Activated CD8-positive, alpha-beta T cell treated with anti-CD3 and anti-CD28 coated beads, Interleukin-2, amount 10 ng/mL, durations not matched to agents 7 days and 5 days (primary cell): ENCODE results near the gene HSD17B8. TPM values are rescaled to one million over a fixed set of nuclear protein-coding genes. Genes with fewer than 3 reads are reported as not detected.

Experiments used
- ATAC-seq: fragments of 150-1000 bp; cut with Tn5 transposase; one replicate; pipeline ENCODE4 v1.10.0; 2021; ENCODE audit warnings: moderate library complexity
- CTCF ChIA-PET: fragments of 350-600 bp; sonication (Branson Sonifier 250); formaldehyde crosslinking; loops from one replicate; lab custom pipeline; 2021; ENCODE audit warnings: antibody characterized with exemption; lab: Charles Lee
- POLR2A ChIA-PET: fragments of 350-600 bp; sonication (Branson Sonifier 250); formaldehyde crosslinking; loops from one replicate; lab custom pipeline; 2021; ENCODE audit warnings: antibody characterized with exemption; lab: Charles Lee
- DNase-seq: peaks from one replicate; pipeline ENCODE4 v3.0.0-alpha.2; 2020
- H3K27ac Mint-ChIP-seq: one replicate; pipeline ENCODE4 v1.8.0; 2021; ENCODE audit warnings: mild to moderate bottlenecking, mixed read lengths
- H3K27me3 Mint-ChIP-seq: one replicate; pipeline ENCODE4 v1.8.0; 2021; ENCODE audit warnings: low read depth, mixed read lengths
- H3K36me3 Mint-ChIP-seq: one replicate; pipeline ENCODE4 v1.8.0; 2021; ENCODE audit warnings: low read depth, mixed read lengths
- H3K4me1 Mint-ChIP-seq: one replicate; pipeline ENCODE4 v1.8.0; 2021; ENCODE audit warnings: low read depth, mixed read lengths
- H3K4me3 Mint-ChIP-seq: one replicate; pipeline ENCODE4 v1.8.0; 2021; ENCODE audit warnings: mild to moderate bottlenecking, mixed read lengths
- H3K9me3 Mint-ChIP-seq: one replicate; pipeline ENCODE4 v1.8.0; 2022; ENCODE audit warnings: mixed read lengths; ENCODE audit not compliant: insufficient read depth
- total RNA-seq, 2 experiments: library from RNA; stranded (reverse); gene quantifications; one replicate each; pipeline ENCODE4 v1.2.3, GENCODE V29; 2021

The HSD17B8 gene
- total RNA-seq, 2 experiments from 2014 or later = 13.9 to 14.1 TPM

DNA sequence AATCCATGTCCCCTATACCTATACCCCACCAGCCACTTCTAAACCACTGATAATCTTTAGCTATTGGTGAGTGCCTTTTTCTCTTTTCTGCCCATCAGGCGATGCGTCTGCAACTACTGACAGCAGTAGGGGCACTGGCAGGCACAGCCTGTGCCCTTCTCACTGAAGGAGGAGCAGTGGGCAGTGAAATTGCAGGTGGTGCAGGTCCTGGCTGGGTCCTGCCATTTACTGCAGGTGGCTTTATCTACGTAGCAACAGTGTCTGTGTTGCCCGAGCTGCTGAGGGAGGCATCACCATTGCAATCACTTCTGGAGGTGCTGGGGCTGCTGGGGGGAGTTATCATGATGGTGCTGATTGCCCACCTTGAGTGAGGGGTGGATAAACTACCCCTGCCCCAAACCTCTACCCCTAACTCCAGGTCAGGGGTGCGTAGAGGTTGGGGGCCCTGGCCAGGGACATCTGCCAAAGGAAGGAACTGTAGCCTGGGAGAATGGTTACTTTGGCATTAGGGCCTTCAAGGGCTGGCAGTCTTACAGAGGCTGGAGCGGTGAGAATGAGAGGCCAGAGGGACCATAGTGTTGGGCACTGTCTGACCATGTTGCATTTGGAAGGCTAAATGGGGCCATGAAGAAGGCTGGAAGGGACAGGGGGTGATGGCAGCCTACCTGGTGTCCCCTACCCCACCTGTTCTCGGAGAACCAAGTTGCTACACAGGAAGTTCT lies 851 bp upstream of the HSD17B8 start:
- Mint-ChIP-seq H3K9me3 (no peaks in the 10 kb centered on the region), H3K27ac (peak overlapping the region; percentile 92), H3K4me3 (peak overlapping the region; percentile 91), H3K36me3 (peaks cover 37% of the 10 kb centered on the region), H3K4me1 (peaks cover 69% of the 10 kb centered on the region), H3K27me3 (no peaks in the 10 kb centered on the region)
- ChIA-PET CTCF (interaction anchor here (1.2 to 1.5 kb wide), 2 partner anchors 45 to 68 kb away, joined by 3 to 6 read pairs; partner anchors contain the start of genes RPS18 and VPS52), POLR2A (no interaction called here)
- DNase-seq (no peak), ATAC-seq (no peak)

DNA sequence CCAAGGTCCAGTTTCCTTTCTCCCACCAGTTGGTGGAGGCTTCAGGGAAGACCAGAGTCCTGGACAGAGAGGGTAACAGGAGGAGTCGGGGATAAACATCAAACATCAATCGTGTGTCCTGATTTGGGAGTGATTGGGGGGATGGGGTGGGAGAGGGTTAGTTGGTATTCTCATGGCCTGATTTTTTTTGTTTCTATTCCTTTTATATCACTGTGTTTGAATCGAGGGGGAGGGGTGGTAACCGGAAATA lies 365 bp upstream of the HSD17B8 start:
- Mint-ChIP-seq H3K27me3 (no peaks in the 10 kb centered on the region), H3K36me3 (peaks cover 37% of the 10 kb centered on the region), H3K4me1 (peaks cover 69% of the 10 kb centered on the region), H3K9me3 (no peaks in the 10 kb centered on the region), H3K4me3 (peak overlapping the region; percentile 91), H3K27ac (peak overlapping the region; percentile 92)
- ChIA-PET POLR2A (interaction anchor here (1.0 to 2.4 kb wide), 2 partner anchors 9 to 45 kb away, joined by 3 to 12 read pairs; no protein-coding TSS in a partner anchor), CTCF (interaction anchor here (2.4 kb wide), 2 partner anchors 42 to 45 kb away, joined by 9 to 28 read pairs; no protein-coding TSS in a partner anchor)
- DNase-seq (no peak), ATAC-seq (no peak)

DNA sequence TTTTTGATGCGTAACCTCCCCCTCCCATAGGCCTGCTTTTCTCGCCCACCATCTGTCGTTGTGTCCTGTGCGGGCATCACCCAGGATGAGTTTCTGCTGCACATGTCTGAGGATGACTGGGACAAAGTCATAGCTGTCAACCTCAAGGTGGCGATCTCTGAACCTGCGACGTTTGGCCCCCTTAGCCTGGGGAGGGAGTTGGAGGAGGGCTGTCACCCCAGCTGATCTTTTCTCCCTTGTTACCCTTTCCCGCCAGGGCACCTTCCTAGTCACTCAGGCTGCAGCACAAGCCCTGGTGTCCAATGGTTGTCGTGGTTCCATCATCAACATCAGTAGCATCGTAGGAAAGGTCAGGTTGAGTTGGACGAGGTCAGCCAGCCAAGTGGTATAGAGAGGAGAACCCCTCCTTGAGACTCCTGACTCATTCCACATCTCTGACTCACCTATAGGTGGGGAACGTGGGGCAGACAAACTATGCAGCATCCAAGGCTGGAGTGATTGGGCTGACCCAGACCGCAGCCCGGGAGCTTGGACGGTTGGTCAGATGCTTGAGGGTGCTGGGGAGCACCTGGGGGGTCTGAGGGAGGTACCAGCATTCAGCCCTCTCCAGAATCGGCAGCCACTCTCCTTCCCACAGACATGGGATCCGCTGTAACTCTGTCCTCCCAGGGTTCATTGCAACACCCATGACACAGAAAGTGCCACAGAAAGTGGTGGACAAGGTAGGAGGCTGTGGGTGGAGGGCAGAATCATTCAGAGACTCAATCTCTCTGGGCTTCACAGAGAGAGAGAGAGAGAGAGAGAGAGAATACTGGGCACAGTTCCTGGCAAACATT lies 954 bp downstream of the HSD17B8 start:
- DNase-seq = peak; percentile 51
- ChIA-PET CTCF (interaction anchor here (0.5 to 2.4 kb wide), 4 partner anchors 10 to 47 kb away, joined by 3 to 28 read pairs (median 6); no protein-coding TSS in a partner anchor), POLR2A (interaction anchor here (0.9 to 2.4 kb wide), 3 partner anchors 44 to 233 kb away, joined by 3 to 12 read pairs (median 9); partner anchors contain the start of genes RPS18 and VPS52)
- peak overlapping the region; percentile 92 for H3K27ac Mint-ChIP-seq
- peaks cover 47% of the 10 kb centered on the region for H3K36me3 Mint-ChIP-seq
- H3K9me3 Mint-ChIP-seq = no peaks in the 10 kb centered on the region
- peak overlapping the region; percentile 91 for H3K4me3 Mint-ChIP-seq
- H3K27me3 Mint-ChIP-seq = no peaks in the 10 kb centered on the region
- peaks cover 72% of the 10 kb centered on the region for H3K4me1 Mint-ChIP-seq
- ATAC-seq = no peak

DNA sequence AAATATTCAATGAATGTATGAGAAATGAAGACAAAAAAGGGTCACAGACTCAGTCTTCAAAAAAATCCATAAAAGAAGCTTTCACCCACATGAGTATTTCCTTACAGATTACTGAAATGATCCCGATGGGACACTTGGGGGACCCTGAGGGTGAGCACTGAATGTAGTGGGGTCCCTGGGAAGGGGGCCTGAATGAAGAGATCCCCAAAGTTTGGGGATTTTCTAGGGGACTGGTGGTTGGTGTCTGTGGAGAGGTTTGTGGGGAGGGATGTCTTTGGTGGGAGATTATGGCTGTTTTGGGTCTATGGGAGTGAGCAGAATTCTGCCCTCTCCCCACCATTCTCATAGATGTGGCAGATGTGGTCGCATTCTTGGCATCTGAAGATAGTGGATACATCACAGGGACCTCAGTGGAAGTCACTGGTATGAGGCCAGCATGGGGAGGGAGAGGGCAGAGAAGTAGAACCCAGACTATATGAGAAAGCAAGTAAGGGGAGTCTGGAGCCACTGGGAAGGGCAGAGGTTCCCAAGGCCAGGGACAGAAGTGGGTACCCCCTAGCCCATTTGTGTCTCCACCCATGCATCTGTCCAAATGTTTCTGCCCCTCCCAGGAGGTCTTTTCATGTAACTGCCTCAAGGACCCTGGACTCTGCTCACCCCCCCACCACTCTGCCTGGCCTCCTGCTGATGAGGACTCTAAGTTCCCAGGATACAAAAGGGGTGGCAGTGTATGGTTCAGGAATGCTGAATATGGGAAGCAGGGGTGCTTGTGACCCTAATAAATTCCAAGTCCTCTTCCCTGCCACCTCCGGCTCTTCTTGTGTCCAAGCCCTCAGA lies 1.8 kb downstream of the HSD17B8 start:
- ATAC-seq (no peak), DNase-seq (no peak)
- POLR2A ChIA-PET = interaction anchor here (2.4 kb wide), 1 partner anchor 43 kb away, joined by 12 read pairs; no protein-coding TSS in a partner anchor
- peaks cover 72% of the 10 kb centered on the region for H3K4me1 Mint-ChIP-seq
- CTCF ChIA-PET = interaction anchor here (2.4 kb wide), 2 partner anchors 40 to 42 kb away, joined by 9 to 28 read pairs; no protein-coding TSS in a partner anchor
- H3K4me3 Mint-ChIP-seq = peak overlapping the region; percentile 91
- H3K9me3 Mint-ChIP-seq = no peaks in the 10 kb centered on the region
- H3K27me3 Mint-ChIP-seq = no peaks in the 10 kb centered on the region
- H3K36me3 Mint-ChIP-seq = peaks cover 46% of the 10 kb centered on the region
- H3K27ac Mint-ChIP-seq = peak overlapping the region; percentile 92

DNA sequence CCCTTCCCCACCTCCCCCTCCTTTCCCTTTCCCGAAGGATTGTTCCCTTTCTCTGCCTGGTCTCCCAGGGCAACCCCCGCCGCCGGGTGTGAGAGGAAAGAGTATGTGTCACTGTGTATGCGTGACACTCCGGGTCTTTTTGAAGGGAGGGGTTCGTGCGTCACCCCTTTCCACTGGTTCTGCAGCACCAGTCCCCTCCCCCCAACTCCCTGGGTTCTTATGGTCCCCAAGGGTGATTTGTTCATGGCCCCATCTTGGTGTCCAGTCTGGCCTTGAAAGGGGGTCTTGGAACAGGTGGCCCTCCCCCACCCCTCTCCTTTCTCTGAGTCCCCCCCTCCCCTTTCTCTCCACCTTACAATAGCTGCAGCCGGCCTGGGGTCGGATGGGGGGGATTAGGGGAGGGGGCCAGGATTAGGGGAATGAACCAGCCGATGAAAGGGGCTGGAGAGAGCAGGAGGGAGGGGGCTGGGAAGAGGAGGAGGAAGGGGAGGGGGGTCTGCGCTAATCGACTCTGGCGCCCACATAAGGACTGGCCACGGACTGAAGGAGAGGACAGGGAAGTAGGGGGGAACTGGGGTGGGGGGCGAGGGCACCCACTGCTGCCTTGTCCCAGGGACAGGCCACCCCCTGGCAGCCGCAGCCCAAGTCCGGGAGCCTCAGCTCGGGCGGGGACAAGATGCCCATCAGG lies 2.6 kb downstream of the HSD17B8 start:
- H3K36me3 Mint-ChIP-seq = peaks cover 42% of the 10 kb centered on the region
- no peak overlapping the region for H3K27ac Mint-ChIP-seq
- ChIA-PET POLR2A (interaction anchor here (1.1 to 1.7 kb wide), 3 partner anchors 42 to 54 kb away, joined by 3 to 5 read pairs (median 4); no protein-coding TSS in a partner anchor), CTCF (interaction anchor here (2.5 kb wide), 1 partner anchor 10 kb away, joined by 13 read pairs; no protein-coding TSS in a partner anchor)
- peaks cover 66% of the 10 kb centered on the region for H3K4me1 Mint-ChIP-seq
- H3K9me3 Mint-ChIP-seq = no peaks in the 10 kb centered on the region
- no peaks in the 10 kb centered on the region for H3K27me3 Mint-ChIP-seq
- DNase-seq (no peak), ATAC-seq (no peak)
- H3K4me3 Mint-ChIP-seq = peak overlapping the region; percentile 80

DNA sequence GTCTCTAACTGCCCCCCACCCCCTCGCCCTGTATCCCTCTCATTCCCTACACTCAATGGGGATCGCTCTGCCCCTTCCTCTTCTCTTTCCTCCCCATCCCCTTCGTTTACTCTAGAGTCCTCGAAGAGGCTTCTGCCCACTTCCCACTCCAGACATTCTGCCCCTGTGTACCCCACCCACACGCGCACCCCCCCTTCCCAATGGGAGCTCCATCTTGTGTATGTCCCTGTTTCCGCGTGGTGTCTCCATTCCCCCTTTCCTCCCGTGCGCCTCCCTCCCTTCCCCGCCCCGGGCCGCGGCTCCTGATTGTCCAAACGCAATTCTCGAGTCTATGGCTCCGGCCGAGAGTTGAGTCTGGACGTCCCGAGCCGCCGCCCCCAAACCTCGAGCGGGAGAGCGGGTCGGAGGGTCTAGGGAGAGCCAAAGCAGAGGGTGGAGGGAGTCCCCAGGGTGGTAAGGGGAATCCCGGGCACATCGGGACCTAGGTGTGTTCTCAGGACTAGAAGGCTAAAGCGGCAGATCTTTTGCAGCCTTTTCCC lies 3.2 kb downstream of the HSD17B8 start:
- no peak for DNase-seq
- peak overlapping the region; percentile 87 for H3K27ac Mint-ChIP-seq
- CTCF ChIA-PET = interaction anchor here (1.3 to 2.5 kb wide), 7 partner anchors 10 to 369 kb away, joined by 3 to 22 read pairs (median 5); partner anchors contain the start of gene TAP2
- POLR2A ChIA-PET = interaction anchor here (0.6 to 2.2 kb wide), 7 partner anchors 9 to 236 kb away, joined by 3 to 17 read pairs (median 5); partner anchors contain the start of genes RPS18 and VPS52
- ATAC-seq = no peak
- no peaks in the 10 kb centered on the region for H3K9me3 Mint-ChIP-seq
- peak overlapping the region; percentile 80 for H3K4me3 Mint-ChIP-seq
- peaks cover 63% of the 10 kb centered on the region for H3K4me1 Mint-ChIP-seq
- peaks cover 38% of the 10 kb centered on the region for H3K36me3 Mint-ChIP-seq
- peaks cover 1% of the 10 kb centered on the region for H3K27me3 Mint-ChIP-seq

DNA sequence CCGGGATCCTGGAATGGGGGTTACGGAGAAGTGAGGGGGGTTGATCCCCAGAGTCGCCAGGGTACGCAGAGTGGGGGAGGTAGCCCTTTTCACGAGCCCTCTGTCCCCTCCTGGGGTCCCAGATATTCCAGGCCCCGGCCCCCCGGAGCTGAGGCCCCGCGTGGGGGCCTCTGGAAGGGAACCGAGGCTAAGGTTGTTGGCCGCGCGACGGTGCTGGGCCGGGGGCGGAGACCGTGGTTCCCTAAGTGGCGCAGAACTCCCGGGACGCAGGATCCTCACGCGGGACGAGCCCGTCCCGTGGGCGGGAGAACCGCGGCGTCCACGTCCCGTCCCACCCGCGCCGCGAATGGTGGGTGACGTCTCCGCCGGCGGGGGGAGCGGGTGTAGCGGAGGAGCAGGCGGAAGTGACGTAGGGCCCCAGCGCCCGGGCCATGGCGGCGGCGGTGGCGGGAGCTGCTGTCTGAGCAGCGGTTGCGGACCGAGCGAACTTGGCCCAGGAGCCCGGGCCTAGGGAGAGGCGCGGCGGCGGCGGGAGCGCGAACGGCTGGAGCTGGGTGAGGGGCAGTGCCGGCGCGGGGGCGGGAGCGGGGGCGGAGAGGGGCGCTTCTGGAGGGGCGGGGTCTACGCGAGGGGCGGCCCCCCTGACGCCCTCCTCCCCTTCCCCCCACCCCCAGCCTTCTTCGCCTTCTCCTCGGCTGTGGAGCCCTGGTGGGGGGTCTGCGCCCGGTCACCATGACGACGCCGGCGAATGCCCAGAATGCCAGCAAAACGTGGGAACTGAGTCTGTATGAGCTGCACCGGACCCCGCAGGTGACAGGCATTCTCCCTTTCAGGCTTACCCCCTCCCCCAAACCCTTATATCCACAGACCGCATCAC lies 3.9 kb downstream of the HSD17B8 start, which contains the start of gene RING1:
TSS of gene RING1 (plus strand) at position 410 of the 877 bp plus-strand sequence. CDS start at position 733, 323 bp downstream.
- ATAC-seq = peak; percentile 60
- CTCF ChIA-PET = interaction anchor here (0.6 to 2.5 kb wide), 14 partner anchors 9 to 370 kb away, joined by 3 to 22 read pairs (median 4); partner anchors contain the start of gene TAP2
- peaks cover 31% of the 10 kb centered on the region for H3K36me3 Mint-ChIP-seq

DNA sequence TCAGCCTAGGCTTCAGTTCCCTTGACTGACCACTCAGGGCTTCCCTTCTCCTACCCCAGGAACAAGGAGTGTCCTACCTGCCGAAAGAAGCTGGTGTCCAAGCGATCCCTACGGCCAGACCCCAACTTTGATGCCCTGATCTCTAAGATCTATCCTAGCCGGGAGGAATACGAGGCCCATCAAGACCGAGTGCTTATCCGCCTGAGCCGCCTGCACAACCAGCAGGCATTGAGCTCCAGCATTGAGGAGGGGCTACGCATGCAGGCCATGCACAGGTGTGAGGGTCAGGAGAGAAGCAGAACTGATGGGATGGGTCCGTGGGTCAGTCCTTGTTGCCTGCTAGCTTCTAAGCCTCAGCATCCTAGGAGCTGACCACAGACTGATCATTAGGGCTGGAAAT lies 5.4 kb downstream of the HSD17B8 start:
- peaks cover 68% of the 10 kb centered on the region for H3K4me1 Mint-ChIP-seq
- ATAC-seq (no peak), DNase-seq (no peak)
- CTCF ChIA-PET = interaction anchor here (1.0 to 2.2 kb wide), 4 partner anchors 38 to 84 kb away, joined by 3 to 10 read pairs (median 3); partner anchors contain the start of gene B3GALT4
- H3K4me3 Mint-ChIP-seq = peak overlapping the region; percentile 80
- POLR2A ChIA-PET = interaction anchor here (2.2 kb wide), 1 partner anchor 11 kb away, joined by 17 read pairs; no protein-coding TSS in a partner anchor
- peak overlapping the region; percentile 74 for H3K27ac Mint-ChIP-seq
- H3K36me3 Mint-ChIP-seq = peaks cover 20% of the 10 kb centered on the region
- H3K9me3 Mint-ChIP-seq = no peaks in the 10 kb centered on the region
- H3K27me3 Mint-ChIP-seq = peaks cover 11% of the 10 kb centered on the region

More for the DNA sequence above, 3.9 kb downstream of the HSD17B8 start, which contains the start of gene RING1:
- POLR2A ChIA-PET = interaction anchor here (0.6 to 2.2 kb wide), 12 partner anchors 10 to 236 kb away, joined by 3 to 17 read pairs (median 4); partner anchors contain the start of genes RPS18 and VPS52
- peak; percentile 90 for DNase-seq
- Mint-ChIP-seq H3K27ac (peak within 1 kb of the TSS; percentile 87), H3K9me3 (no peaks in the 10 kb centered on the region), H3K4me3 (peak within 1 kb of the TSS; percentile 80), H3K4me1 (peaks cover 64% of the 10 kb centered on the region), H3K27me3 (peaks cover 4% of the 10 kb centered on the region)

DNA sequence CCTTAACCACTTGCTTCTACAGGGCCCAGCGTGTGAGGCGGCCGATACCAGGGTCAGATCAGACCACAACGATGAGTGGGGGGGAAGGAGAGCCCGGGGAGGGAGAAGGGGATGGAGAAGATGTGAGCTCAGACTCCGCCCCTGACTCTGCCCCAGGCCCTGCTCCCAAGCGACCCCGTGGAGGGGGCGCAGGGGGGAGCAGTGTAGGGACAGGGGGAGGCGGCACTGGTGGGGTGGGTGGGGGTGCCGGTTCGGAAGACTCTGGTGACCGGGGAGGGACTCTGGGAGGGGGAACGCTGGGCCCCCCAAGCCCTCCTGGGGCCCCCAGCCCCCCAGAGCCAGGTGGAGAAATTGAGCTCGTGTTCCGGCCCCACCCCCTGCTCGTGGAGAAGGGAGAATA lies 6.7 kb downstream of the HSD17B8 start:
- Mint-ChIP-seq H3K27ac (no peak overlapping the region), H3K27me3 (peaks cover 11% of the 10 kb centered on the region), H3K4me1 (peaks cover 68% of the 10 kb centered on the region), H3K9me3 (no peaks in the 10 kb centered on the region), H3K36me3 (peaks cover 20% of the 10 kb centered on the region), H3K4me3 (no peak overlapping the region)
- POLR2A ChIA-PET = interaction anchor here (1.0 kb wide), 3 partner anchors 9 to 38 kb away, joined by 3 read pairs; no protein-coding TSS in a partner anchor
- no peak for DNase-seq
- CTCF ChIA-PET = interaction anchor here (1.9 kb wide), 1 partner anchor 37 kb away, joined by 6 read pairs; no protein-coding TSS in a partner anchor
- no peak for ATAC-seq
